Activated CD8-positive, alpha-beta T cell treated with anti-CD3 and anti-CD28 coated beads for 36 hours (primary cell): ENCODE data around the gene PLPP1. TPM values are rescaled to one million over a fixed set of nuclear protein-coding genes. Genes with fewer than 3 reads are reported as not detected.

Source experiments
- ATAC-seq: fragments of 200-7000 bp; cut with Tn5 transposase; one replicate; pipeline ENCODE4 v1.10.0; 2021; ENCODE audit warnings: mild to moderate bottlenecking, moderate library complexity
- CTCF ChIA-PET: fragments of 350-600 bp; sonication (Branson Sonifier 250); formaldehyde crosslinking; loops from one replicate; lab custom pipeline; 2021; ENCODE audit warnings: antibody characterized with exemption; lab: Charles Lee
- POLR2A ChIA-PET: fragments of 350-600 bp; sonication (Branson Sonifier 250); formaldehyde crosslinking; loops from one replicate; lab custom pipeline; 2021; ENCODE audit warnings: antibody characterized with exemption; lab: Charles Lee
- DNase-seq: peaks from one replicate; pipeline ENCODE4 v3.0.0-alpha.2; 2020
- H3K27ac Mint-ChIP-seq: one replicate; pipeline ENCODE4 v1.8.0; 2021; ENCODE audit warnings: mild to moderate bottlenecking, mixed read lengths
- H3K27me3 Mint-ChIP-seq: one replicate; pipeline ENCODE4 v1.8.0; 2021; ENCODE audit warnings: mixed read lengths
- H3K36me3 Mint-ChIP-seq: one replicate; pipeline ENCODE4 v1.8.0; 2021; ENCODE audit warnings: low read depth, mixed read lengths
- H3K4me1 Mint-ChIP-seq: one replicate; pipeline ENCODE4 v1.8.0; 2021; ENCODE audit warnings: low read depth, mixed read lengths
- H3K4me3 Mint-ChIP-seq: one replicate; pipeline ENCODE4 v1.8.0; 2021; ENCODE audit warnings: mild to moderate bottlenecking, moderate library complexity, mixed read lengths
- H3K9me3 Mint-ChIP-seq: one replicate; pipeline ENCODE4 v1.8.0; 2021; ENCODE audit warnings: mixed read lengths
- intact Hi-C: fragments of 100-400 bp; cut with micrococcal nuclease; formaldehyde crosslinking; loops from one replicate; pipeline ENCODE4 v1.10.0; 2022
- total RNA-seq, 2 experiments: library from RNA; stranded (reverse); gene quantifications; one replicate each; pipeline ENCODE4 v1.2.3, GENCODE V29; 2021
- TF ChIP-seq, protein P1 (sequence below): fragments of 200-600 bp; IDR thresholded peaks from one replicate; pipeline ENCODE4 v1.8.0; 2022; ENCODE audit warnings: antibody characterized with exemption, mild to moderate bottlenecking

The PLPP1 gene
- total RNA-seq, 2 experiments from 2014 or later, result 15.9 to 17.6 TPM

DNA sequence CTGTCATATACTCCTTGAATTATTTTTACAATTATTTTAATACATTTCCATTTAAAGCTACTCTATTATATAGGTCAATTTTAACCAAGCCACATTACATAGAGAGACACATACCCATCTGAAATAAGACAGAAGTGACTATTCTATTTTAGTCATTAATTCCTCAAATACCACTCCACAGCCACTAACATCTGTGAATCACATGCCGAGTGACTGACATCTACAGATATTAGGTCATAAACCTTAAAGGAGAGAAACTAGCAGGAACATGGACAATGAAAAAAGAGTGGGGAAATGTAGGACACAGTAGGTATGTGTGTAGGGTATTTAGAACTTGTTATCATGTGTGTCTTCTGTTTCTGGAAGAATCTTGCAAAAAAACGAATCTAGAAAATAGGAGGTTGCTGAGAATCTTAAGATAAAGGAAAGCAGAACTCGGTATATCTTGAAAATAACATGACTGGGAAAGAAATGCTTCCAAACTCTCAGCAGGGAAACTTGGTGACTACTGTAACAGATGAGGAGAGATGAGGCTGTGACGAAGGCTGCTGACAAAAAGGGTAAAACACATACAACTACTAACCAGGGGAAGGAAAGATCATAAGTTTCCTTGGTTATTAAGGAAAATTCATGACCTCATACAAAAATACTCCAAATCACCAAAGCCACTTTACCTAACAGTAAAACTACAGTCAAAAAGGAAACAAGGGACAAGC is 84.6 kb downstream of the PLPP1 start:
- H3K27ac Mint-ChIP-seq, result no peak overlapping the region
- ChIA-PET POLR2A (no interaction called here), CTCF (interaction anchor here (1.1 kb wide), 1 partner anchor 11 kb away, joined by 3 read pairs; no protein-coding TSS in a partner anchor)
- H3K27me3 Mint-ChIP-seq, result no peaks in the 10 kb centered on the region
- ATAC-seq (no peak), DNase-seq (no peak)
- intact Hi-C loops, result no loop called here
- TF ChIP-seq, protein P1, sequence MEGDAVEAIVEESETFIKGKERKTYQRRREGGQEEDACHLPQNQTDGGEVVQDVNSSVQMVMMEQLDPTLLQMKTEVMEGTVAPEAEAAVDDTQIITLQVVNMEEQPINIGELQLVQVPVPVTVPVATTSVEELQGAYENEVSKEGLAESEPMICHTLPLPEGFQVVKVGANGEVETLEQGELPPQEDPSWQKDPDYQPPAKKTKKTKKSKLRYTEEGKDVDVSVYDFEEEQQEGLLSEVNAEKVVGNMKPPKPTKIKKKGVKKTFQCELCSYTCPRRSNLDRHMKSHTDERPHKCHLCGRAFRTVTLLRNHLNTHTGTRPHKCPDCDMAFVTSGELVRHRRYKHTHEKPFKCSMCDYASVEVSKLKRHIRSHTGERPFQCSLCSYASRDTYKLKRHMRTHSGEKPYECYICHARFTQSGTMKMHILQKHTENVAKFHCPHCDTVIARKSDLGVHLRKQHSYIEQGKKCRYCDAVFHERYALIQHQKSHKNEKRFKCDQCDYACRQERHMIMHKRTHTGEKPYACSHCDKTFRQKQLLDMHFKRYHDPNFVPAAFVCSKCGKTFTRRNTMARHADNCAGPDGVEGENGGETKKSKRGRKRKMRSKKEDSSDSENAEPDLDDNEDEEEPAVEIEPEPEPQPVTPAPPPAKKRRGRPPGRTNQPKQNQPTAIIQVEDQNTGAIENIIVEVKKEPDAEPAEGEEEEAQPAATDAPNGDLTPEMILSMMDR, result no peak
- peaks cover 17% of the 10 kb centered on the region for H3K36me3 Mint-ChIP-seq
- no peak overlapping the region for H3K4me3 Mint-ChIP-seq
- peaks cover 2% of the 10 kb centered on the region for H3K4me1 Mint-ChIP-seq
- H3K9me3 Mint-ChIP-seq, result no peaks in the 10 kb centered on the region

DNA sequence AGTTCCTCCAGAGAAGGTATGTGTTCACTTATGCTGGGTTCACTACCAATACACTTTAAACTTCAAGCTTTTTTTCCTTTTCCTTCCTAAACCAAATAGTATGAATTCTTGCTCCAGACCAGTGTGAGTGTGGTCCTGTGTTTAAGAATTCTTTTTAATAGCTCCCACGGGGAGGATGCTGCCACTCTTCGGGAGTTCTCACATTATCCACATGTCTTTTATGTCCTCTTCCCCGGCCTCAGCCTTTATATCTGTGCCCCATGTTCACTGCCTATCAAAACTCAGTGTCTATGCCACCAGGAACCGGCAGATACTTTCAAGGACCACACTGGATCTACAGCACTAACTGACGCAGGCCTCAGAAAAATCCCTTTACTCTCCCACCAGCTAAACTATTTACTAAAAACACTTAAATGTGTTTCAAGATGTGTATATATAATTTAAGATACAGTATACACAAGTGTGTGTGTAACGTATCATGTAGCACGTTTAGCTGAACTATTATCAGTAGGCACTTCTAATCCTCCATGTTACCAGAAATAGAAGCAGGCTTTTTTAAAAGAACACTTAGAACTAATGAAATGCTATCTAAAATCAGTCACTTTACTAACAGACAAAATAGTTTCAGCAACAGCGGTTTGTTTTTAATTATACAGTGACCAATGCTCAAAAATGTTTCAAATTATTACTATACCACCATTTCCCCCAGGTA is 88.0 kb downstream of the PLPP1 start:
- Mint-ChIP-seq H3K27me3 (no peaks in the 10 kb centered on the region), H3K36me3 (peaks cover 9% of the 10 kb centered on the region), H3K27ac (no peak overlapping the region), H3K4me3 (no peak overlapping the region), H3K4me1 (peaks cover 7% of the 10 kb centered on the region), H3K9me3 (no peaks in the 10 kb centered on the region)
- POLR2A ChIA-PET, result no interaction called here
- CTCF ChIA-PET, result no interaction called here
- intact Hi-C loops, result no loop called here
- ATAC-seq (no peak), DNase-seq (no peak)
- TF ChIP-seq, protein P1, result no peak

DNA sequence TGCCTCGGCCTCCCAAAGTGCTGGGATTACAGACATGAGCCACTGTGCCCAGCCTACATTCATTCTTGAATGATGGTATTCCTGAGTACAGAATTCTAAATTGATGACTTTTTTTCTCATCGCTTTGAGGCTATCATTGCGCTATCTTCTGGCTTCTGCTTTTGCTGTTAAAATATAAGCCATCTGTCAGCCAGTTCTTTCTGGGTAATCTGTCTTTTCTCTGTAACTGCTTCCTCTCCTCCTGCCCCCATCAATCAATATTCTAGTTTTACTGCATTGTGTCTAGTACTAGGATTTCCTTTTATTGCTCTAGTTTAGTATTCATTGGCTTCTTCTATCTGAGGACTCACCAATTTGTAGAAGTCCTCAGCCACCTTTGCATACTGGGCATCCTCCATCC is 89.0 kb downstream of the PLPP1 start:
- POLR2A ChIA-PET, result no interaction called here
- no peak for DNase-seq
- CTCF ChIA-PET, result no interaction called here
- no peak overlapping the region for H3K4me3 Mint-ChIP-seq
- ATAC-seq, result no peak
- intact Hi-C loops, result no loop called here
- H3K27me3 Mint-ChIP-seq, result no peaks in the 10 kb centered on the region
- no peak overlapping the region for H3K27ac Mint-ChIP-seq
- H3K36me3 Mint-ChIP-seq, result peaks cover 10% of the 10 kb centered on the region
- peaks cover 16% of the 10 kb centered on the region for H3K4me1 Mint-ChIP-seq
- no peaks in the 10 kb centered on the region for H3K9me3 Mint-ChIP-seq
- TF ChIP-seq, protein P1, result no peak

DNA sequence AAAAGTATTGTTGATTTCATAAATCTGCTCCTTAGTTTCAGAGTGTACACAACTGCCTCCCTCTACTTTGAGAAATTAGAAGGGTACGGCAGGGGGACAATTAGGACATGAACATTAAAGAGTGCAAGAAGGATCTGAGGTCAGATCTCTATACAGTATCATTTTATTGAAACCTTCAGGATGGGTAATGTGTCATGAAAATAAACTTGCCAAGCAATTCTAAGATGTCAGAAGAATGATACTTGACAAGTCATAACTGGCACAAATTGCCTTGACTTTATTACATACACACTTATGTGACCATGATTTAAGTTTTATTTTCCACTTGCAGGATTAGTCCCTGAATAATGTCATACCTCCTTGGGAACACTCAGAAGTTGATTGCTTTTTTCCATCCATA is 92.8 kb downstream of the PLPP1 start:
- Mint-ChIP-seq H3K9me3 (no peaks in the 10 kb centered on the region), H3K27me3 (no peaks in the 10 kb centered on the region), H3K4me3 (no peak overlapping the region), H3K4me1 (peaks cover 46% of the 10 kb centered on the region), H3K27ac (no peak overlapping the region), H3K36me3 (peaks cover 25% of the 10 kb centered on the region)
- ATAC-seq, result peak; percentile 10
- DNase-seq, result no peak
- POLR2A ChIA-PET, result interaction anchor here (0.5 kb wide), 1 partner anchor 188 kb away, joined by 3 read pairs; no protein-coding TSS in a partner anchor
- TF ChIP-seq, protein P1, result no peak
- CTCF ChIA-PET, result no interaction called here
- intact Hi-C loops, result no loop called here
